HEK293T (cell line): ENCODE results near the gene ANXA1.
"Not testable (repeated sequence)": the region's sequence is repeated elsewhere in the genome, so short reads cannot be mapped to it uniquely, and the experiment has no call there.

Experiments used
- CTCF ChIA-PET: fragments of 350-600 bp; formaldehyde crosslinking; extraction: SDS; loops from one replicate; lab custom pipeline; 2021; ENCODE audit warnings: antibody characterized with exemption, inconsistent platforms; lab: Yijun Ruan, JAX
- POLR2A ChIA-PET: fragments of 350-600 bp; formaldehyde crosslinking; extraction: SDS; loops from one replicate; lab custom pipeline; 2020; ENCODE audit warnings: antibody characterized with exemption, inconsistent platforms; lab: Yijun Ruan, JAX
- DNase-seq: peaks from one replicate; pipeline ENCODE4 v3.0.0; 2012; ENCODE audit warnings: mixed read lengths; ENCODE audit errors: extremely low spot score
- ARNT ChIP-seq: fragments of 450-650 bp; IDR thresholded peaks from 2 replicates; pipeline ENCODE4 v1.6.1; 2017; ENCODE audit warnings: mild to moderate bottlenecking
- BHLHE40 ChIP-seq: fragments of 450-650 bp; IDR thresholded peaks from 2 replicates; pipeline ENCODE4 v1.6.1; 2016; ENCODE audit warnings: mild to moderate bottlenecking, moderate library complexity, borderline replicate concordance
- CTBP1 ChIP-seq: fragments of 450-650 bp; IDR thresholded peaks from 2 replicates; pipeline ENCODE4 v1.6.1; 2016; ENCODE audit warnings: borderline replicate concordance
- ELF4 ChIP-seq: fragments of 450-650 bp; IDR thresholded peaks from 2 replicates; pipeline ENCODE4 v1.6.1; 2017; ENCODE audit warnings: antibody characterized with exemption
- FOXA1 ChIP-seq: fragments of 450-650 bp; IDR thresholded peaks from 2 replicates; pipeline ENCODE4 v1.6.1; 2016; ENCODE audit warnings: mild to moderate bottlenecking
- FOXK2 ChIP-seq: fragments of 450-650 bp; IDR thresholded peaks from 2 replicates; pipeline ENCODE4 v1.6.1; 2016; ENCODE audit warnings: mild to moderate bottlenecking
- FOXM1 ChIP-seq: fragments of 450-650 bp; IDR thresholded peaks from 2 replicates; pipeline ENCODE4 v1.6.1; 2017; ENCODE audit warnings: mild to moderate bottlenecking, borderline replicate concordance
- HDGF ChIP-seq: fragments of 450-650 bp; IDR thresholded peaks from 2 replicates; pipeline ENCODE4 v1.6.1; 2017; ENCODE audit warnings: antibody characterized with exemption, borderline replicate concordance
- L3MBTL2 ChIP-seq: fragments of 450-650 bp; conservative IDR thresholded peaks from 2 replicates; pipeline ENCODE4 v1.6.1; 2016; ENCODE audit warnings: mild to moderate bottlenecking
- LEF1 ChIP-seq: fragments of 450-650 bp; IDR thresholded peaks from 2 replicates; pipeline ENCODE4 v1.6.1; 2017; ENCODE audit warnings: mild to moderate bottlenecking, borderline replicate concordance
- NFRKB ChIP-seq: fragments of 450-650 bp; IDR thresholded peaks from 2 replicates; pipeline ENCODE4 v1.6.1; 2016; ENCODE audit warnings: mild to moderate bottlenecking, moderate library complexity
- PKNOX1 ChIP-seq: fragments of 450-650 bp; IDR thresholded peaks from 2 replicates; pipeline ENCODE4 v1.6.1; 2016
- SP1 ChIP-seq: fragments of 450-650 bp; IDR thresholded peaks from 2 replicates; pipeline ENCODE4 v1.6.1; 2017
- SUZ12 ChIP-seq: fragments of 450-650 bp; IDR thresholded peaks from 2 replicates; pipeline ENCODE4 v1.6.1; 2016; ENCODE audit warnings: mild to moderate bottlenecking
- TARDBP ChIP-seq: fragments of 450-650 bp; IDR thresholded peaks from 2 replicates; pipeline ENCODE4 v1.6.1; 2016
- ZNF384 ChIP-seq: fragments of 450-650 bp; IDR thresholded peaks from 2 replicates; pipeline ENCODE4 v1.6.1; 2016

Gene ANXA1

GRCh38 chr9:73178044-73178443 is 26.4 kb downstream of the ANXA1 start:
- no peak for TF ChIP-seq CTBP1
- TF ChIP-seq SUZ12 = no peak
- no peak for TF ChIP-seq SP1
- no peak for TF ChIP-seq FOXK2
- TF ChIP-seq NFRKB = no peak
- TF ChIP-seq TARDBP = no peak
- TF ChIP-seq ZNF384 = no peak
- TF ChIP-seq FOXM1 = no peak
- no peak for TF ChIP-seq PKNOX1
- TF ChIP-seq HDGF = no peak
- TF ChIP-seq FOXA1 = no peak
- no peak for TF ChIP-seq L3MBTL2
- TF ChIP-seq LEF1 = no peak
- no peak for TF ChIP-seq ELF4
- TF ChIP-seq ARNT = no peak
- TF ChIP-seq BHLHE40 = no peak
- CTCF ChIA-PET = no interaction called here
- no peak for DNase-seq
- POLR2A ChIA-PET = no interaction called here

- TF ChIP-seq HDGF (no peak), PKNOX1 (no peak), ZNF384 (no peak), FOXK2 (no peak), FOXA1 (no peak), SUZ12 (no peak), SP1 (no peak), NFRKB (no peak), ELF4 (no peak), TARDBP (no peak), L3MBTL2 (no peak), LEF1 (no peak), CTBP1 (no peak), BHLHE40 (no peak)
- POLR2A ChIA-PET = no interaction called here
- CTCF ChIA-PET = no interaction called here
- no peak for DNase-seq
Measured at GRCh38 chr9:73179589-73179988, 27.9 kb downstream of the ANXA1 start.

GRCh38 chr9:73180403-73180802 is 28.7 kb downstream of the ANXA1 start:
- POLR2A ChIA-PET = no interaction called here
- CTCF ChIA-PET = no interaction called here
- TF ChIP-seq FOXM1 (no peak), FOXK2 (no peak), L3MBTL2 (no peak), FOXA1 (no peak)
- no peak for DNase-seq

- no peak for DNase-seq
- POLR2A ChIA-PET = no interaction called here
- TF ChIP-seq BHLHE40 (no peak), NFRKB (no peak), ELF4 (no peak), LEF1 (no peak), FOXK2 (no peak), TARDBP (no peak), ARNT (no peak), SP1 (no peak), L3MBTL2 (no peak), FOXM1 (no peak), PKNOX1 (no peak), CTBP1 (no peak), FOXA1 (no peak)
- CTCF ChIA-PET = interaction anchor here (0.6 to 1.6 kb wide), 3 partner anchors 10 to 99 kb away, joined by 3 to 5 read pairs (median 4); no protein-coding TSS in a partner anchor
Measured at GRCh38 chr9:73182928-73183327, 31.3 kb downstream of the ANXA1 start.

GRCh38 chr9:73183428-73183827 is 31.8 kb downstream of the ANXA1 start:
- CTCF ChIA-PET = interaction anchor here (0.7 to 1.6 kb wide), 2 partner anchors 11 to 77 kb away, joined by 3 to 5 read pairs; no protein-coding TSS in a partner anchor
- DNase-seq = no peak
- TF ChIP-seq LEF1 = no peak
- TF ChIP-seq BHLHE40 = no peak
- TF ChIP-seq HDGF = no peak
- TF ChIP-seq CTBP1 = no peak
- no peak for TF ChIP-seq SUZ12
- POLR2A ChIA-PET = no interaction called here

GRCh38 chr9:73183917-73184861 is 32.5 kb downstream of the ANXA1 start:
- ChIA-PET CTCF (interaction anchor here (0.7 to 1.6 kb wide), 2 partner anchors 12 to 78 kb away, joined by 3 to 5 read pairs; no protein-coding TSS in a partner anchor), POLR2A (no interaction called here)
- TF ChIP-seq ARNT = no peak
- no peak for TF ChIP-seq FOXM1
- no peak for TF ChIP-seq FOXK2
- no peak for TF ChIP-seq FOXA1
- TF ChIP-seq BHLHE40 = no peak
- no peak for TF ChIP-seq ZNF384
- TF ChIP-seq CTBP1 = no peak
- no peak for TF ChIP-seq LEF1
- no peak for TF ChIP-seq NFRKB
- TF ChIP-seq HDGF = no peak
- TF ChIP-seq SP1 = no peak
- TF ChIP-seq SUZ12 = no peak
- TF ChIP-seq L3MBTL2 = no peak
- no peak for TF ChIP-seq PKNOX1
- no peak for TF ChIP-seq ELF4
- no peak for TF ChIP-seq TARDBP
- DNase-seq = no peak

- POLR2A ChIA-PET, CTCF ChIA-PET, DNase-seq: not testable (repeated sequence)
Measured at GRCh38 chr9:73191109-73191508, 39.4 kb downstream of the ANXA1 start.
